Endothelial cell of umbilical vein (primary cell): Measurements from ENCODE around the gene FOCAD. TPM values are rescaled to one million over a fixed set of nuclear protein-coding genes. Genes with fewer than 3 reads are reported as not detected.

Experiments used
- BruUV-seq: library from RNA; stranded (reverse); fragments of 400-500 nt; replicated peaks from 2 replicates; lab custom pipeline; 2021; lab: Mats Ljungman, UMichigan
- CTCF ChIA-PET: fragments of 300-600, 350-600 bp; sonication (Branson Sonifier 250); formaldehyde crosslinking; loops from one replicate; lab custom pipeline; 2021; ENCODE audit warnings: antibody characterized with exemption, inconsistent platforms; lab: Charles Lee
- POLR2A ChIA-PET: fragments of 300-600, 350-600 bp; sonication (Branson Sonifier 250); formaldehyde crosslinking; loops from one replicate; lab custom pipeline; 2021; ENCODE audit warnings: antibody characterized with exemption, inconsistent platforms; lab: Charles Lee
- DNase-seq: peaks from one replicate; pipeline ENCODE4 v3.0.0-alpha.2; 2011; ENCODE audit warnings: low read depth, low spot score
- FAIRE-seq: peaks from 2 replicates; lab custom pipeline; 2011; peaks lifted over from hg19 to GRCh38; lab: Jason Lieb, UNC
- H2AFZ ChIP-seq: 2 replicates; pipeline ENCODE4 v1.6.0; 2012; ENCODE audit warnings: low read depth, low read length, control low read depth, inconsistent platforms
- H3K27ac ChIP-seq: 2 replicates; pipeline ENCODE4 v1.5.1; 2011; ENCODE audit warnings: low read depth, mild to moderate bottlenecking, control low read depth, low read length, moderate library complexity; ENCODE audit not compliant: insufficient read depth
- H3K27me3 ChIP-seq, 2 experiments: 2 replicates each; pipeline versions ENCODE4 v1.6.0 to v1.6.1; 2011; ENCODE audit warnings: low read length in 2 of 2, mixed read lengths in 1 of 2; ENCODE audit not compliant: control insufficient read depth in 2 of 2, insufficient read depth in 2 of 2
- H3K36me3 ChIP-seq, 2 experiments: 2 replicates in 1 of 2; 3 replicates in 1 of 2; pipeline ENCODE4 v1.5.1; 2011; ENCODE audit warnings: low read length in 2 of 2, mild to moderate bottlenecking in 1 of 2, moderate library complexity in 1 of 2; ENCODE audit not compliant: control insufficient read depth in 2 of 2, insufficient read depth in 2 of 2; ENCODE audit errors: extremely low read depth in 1 of 2
- H3K4me1 ChIP-seq: 3 replicates; pipeline ENCODE4 v1.5.1; 2011; ENCODE audit warnings: mild to moderate bottlenecking, low read length; ENCODE audit not compliant: control insufficient read depth, insufficient read depth; ENCODE audit errors: extremely low read depth
- H3K4me2 ChIP-seq: 2 replicates; pipeline ENCODE4 v1.6.1; 2011; ENCODE audit warnings: low read length, control low read depth, mixed read lengths; ENCODE audit not compliant: insufficient read depth
- H3K4me3 ChIP-seq, 3 experiments: fragments of 200-600 bp in 1 of 3; sonication (generic), shearing (Covaris generic) in 1 of 3; replicated peaks in 1 of 3; 2 replicates each; pipeline ENCODE4 v1.5.1; 2011 to 2016; ENCODE audit warnings: control low read depth in 3 of 3, low read length in 3 of 3, mild to moderate bottlenecking in 2 of 3, inconsistent platforms in 1 of 3, low read depth in 1 of 3, moderate library complexity in 1 of 3; ENCODE audit not compliant: insufficient read depth in 1 of 3
- H3K79me2 ChIP-seq: 2 replicates; pipeline ENCODE4 v1.6.0; 2012; ENCODE audit warnings: low read length, inconsistent platforms; ENCODE audit not compliant: control insufficient read depth, insufficient read depth
- H3K9ac ChIP-seq: replicated peaks from 2 replicates; pipeline ENCODE3; 2011; ENCODE audit warnings: low read length, control low read depth; ENCODE audit not compliant: insufficient read depth; ENCODE audit errors: extremely low read depth
- H3K9me1 ChIP-seq: replicated peaks from 3 replicates; pipeline ENCODE4 v1.6.0; 2011; ENCODE audit warnings: mild to moderate bottlenecking, low read length; ENCODE audit not compliant: control insufficient read depth, insufficient read depth; ENCODE audit errors: extremely low read depth
- H3K9me3 ChIP-seq: replicated peaks from 2 replicates; pipeline ENCODE4 v1.5.1; 2012; ENCODE audit warnings: low read length, inconsistent platforms; ENCODE audit not compliant: control insufficient read depth, insufficient read depth
- H4K20me1 ChIP-seq: replicated peaks from 2 replicates; pipeline ENCODE3; 2011; ENCODE audit warnings: mild to moderate bottlenecking, low read length; ENCODE audit not compliant: control insufficient read depth, insufficient read depth; ENCODE audit errors: extremely low read depth
- EZH2 ChIP-seq: IDR thresholded peaks from 2 replicates; pipeline ENCODE4 v1.6.1; 2012; ENCODE audit warnings: borderline replicate concordance, low read depth, mild to moderate bottlenecking, moderate library complexity, low read length, inconsistent platforms; ENCODE audit not compliant: severe bottlenecking
- FOS ChIP-seq: IDR thresholded peaks from 2 replicates; pipeline ENCODE4 v1.6.1; 2011; ENCODE audit warnings: mild to moderate bottlenecking, low read length, moderate library complexity, borderline replicate concordance; ENCODE audit not compliant: insufficient read depth
- GATA2 ChIP-seq: IDR thresholded peaks from 2 replicates; pipeline ENCODE4 v1.7.0; 2011; ENCODE audit warnings: low read depth, mild to moderate bottlenecking, moderate library complexity, mixed read lengths, low read length; ENCODE audit not compliant: insufficient read length, insufficient read depth
- JUN ChIP-seq: IDR thresholded peaks from 2 replicates; pipeline ENCODE4 v1.6.1; 2011; ENCODE audit warnings: borderline replicate concordance, low read depth; ENCODE audit not compliant: insufficient read length, insufficient read depth
- MYC ChIP-seq: IDR thresholded peaks from one replicate; pipeline ENCODE4 v1.6.1; 2011; ENCODE audit warnings: mild to moderate bottlenecking, low read depth, low read length
- POLR2A ChIP-seq: IDR thresholded peaks from 2 replicates; pipeline ENCODE4 v1.6.1; 2012; ENCODE audit warnings: low read depth, mild to moderate bottlenecking, control low read depth, low read length
- POLR2AphosphoS5 ChIP-seq: IDR thresholded peaks from 2 replicates; pipeline ENCODE4 v1.6.1; 2012; ENCODE audit warnings: low read depth, mild to moderate bottlenecking, control low read depth, low read length, moderate library complexity; ENCODE audit not compliant: insufficient read depth
- dilution Hi-C: fragments of 300-500 bp; cut with MboI; formaldehyde crosslinking; loops from one replicate; pipeline ENCODE4 v1.15.0; 2019; ENCODE audit warnings: low sequenced_read_pairs; ENCODE audit not compliant: extremely low pct_ligation_motif_present
- intact Hi-C: fragments of 100-400 bp; cut with micrococcal nuclease; formaldehyde crosslinking; loops from one replicate; pipeline ENCODE4 v1.10.0; 2022
- polyA plus RNA-seq, 4 experiments: library from polyadenylated mRNA; depleted of rRNA in 3 of 4; stranded (reverse) in 3 of 4; unstranded in 1 of 4; fragments of >200 nt; gene quantifications; 2 replicates each; pipeline versions ENCODE4 v1.2.1 to v1.2.3, GENCODE V29; 2011 to 2012; ENCODE audit warnings: missing spikeins in 1 of 4
- total RNA-seq: library from RNA; stranded (reverse); gene quantifications from 2 replicates; pipeline ENCODE4 v1.2.3, GENCODE V29; 2021
- TF ChIP-seq, protein P1 (sequence below), 2 donors: IDR thresholded peaks; 1 replicate in 1 of 2; 2 replicates in 1 of 2; pipeline ENCODE4 v1.5.1; 2011; ENCODE audit warnings: low read length in 2 of 2, mild to moderate bottlenecking in 2 of 2, moderate library complexity in 2 of 2, control low read depth in 1 of 2, inconsistent platforms in 1 of 2, low read depth in 1 of 2; ENCODE audit not compliant: insufficient read depth in 1 of 2; ENCODE audit errors: extremely low read depth in 1 of 2
- TF ChIP-seq, protein P2 (sequence below): IDR thresholded peaks from 2 replicates; pipeline ENCODE4 v1.6.1; 2011; ENCODE audit not compliant: insufficient read depth, insufficient read length

The FOCAD gene
- total and polyA plus RNA-seq, 2 donors (not counting 3 experiments of a cell fraction or from before 2014, with no cell fraction given): 26.7 to 66.9 TPM

DNA sequence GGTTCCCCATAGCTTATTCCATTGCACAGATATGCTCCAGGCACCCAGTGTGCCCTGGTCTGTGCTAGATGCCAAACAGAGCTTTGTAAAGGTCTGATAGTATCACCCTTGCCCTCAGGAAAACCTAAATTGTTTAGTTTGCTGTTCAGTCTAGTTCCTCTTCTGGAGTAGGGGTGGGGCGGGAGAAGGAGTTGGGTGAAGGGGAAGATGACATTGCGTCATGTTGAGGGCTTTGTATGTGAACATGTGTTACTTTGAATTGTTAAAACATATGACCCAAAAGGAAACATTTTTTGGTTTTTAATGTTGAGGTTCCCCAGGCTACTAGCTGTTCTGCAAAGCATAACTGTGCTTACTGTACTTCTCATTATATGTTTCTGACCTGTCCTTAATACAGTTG, 306.8 kb downstream of the FOCAD start:
- no TSS peak for BruUV-seq
- ChIA-PET POLR2A (no interaction called here), CTCF (interaction anchor here (1.0 to 1.3 kb wide), 2 partner anchors 8 to 10 kb away, joined by 3 to 4 read pairs; no protein-coding TSS in a partner anchor)
- H3K4me1 ChIP-seq: no peaks in the 10 kb centered on the region
- H3K9ac ChIP-seq: no peak overlapping the region
- H3K4me2 ChIP-seq: no peak overlapping the region
- FAIRE-seq: no peak
- no peak overlapping the region for H3K4me3 ChIP-seq
- H3K27ac ChIP-seq: no peak overlapping the region
- H3K36me3 ChIP-seq: peaks cover 3 to 10% of the 10 kb centered on the region in 2 experiments
- H3K27me3 ChIP-seq: no peaks in the 10 kb centered on the region
- H2AFZ ChIP-seq: no peak overlapping the region
- dilution Hi-C loops (no loop called here), intact Hi-C loops (no loop called here)
- H4K20me1 ChIP-seq: no peaks in the 10 kb centered on the region
- no peaks in the 10 kb centered on the region for H3K9me3 ChIP-seq
- no peaks in the 10 kb centered on the region for H3K79me2 ChIP-seq
- DNase-seq: no peak
- no peaks in the 10 kb centered on the region for H3K9me1 ChIP-seq
- TF ChIP-seq, protein P1, sequence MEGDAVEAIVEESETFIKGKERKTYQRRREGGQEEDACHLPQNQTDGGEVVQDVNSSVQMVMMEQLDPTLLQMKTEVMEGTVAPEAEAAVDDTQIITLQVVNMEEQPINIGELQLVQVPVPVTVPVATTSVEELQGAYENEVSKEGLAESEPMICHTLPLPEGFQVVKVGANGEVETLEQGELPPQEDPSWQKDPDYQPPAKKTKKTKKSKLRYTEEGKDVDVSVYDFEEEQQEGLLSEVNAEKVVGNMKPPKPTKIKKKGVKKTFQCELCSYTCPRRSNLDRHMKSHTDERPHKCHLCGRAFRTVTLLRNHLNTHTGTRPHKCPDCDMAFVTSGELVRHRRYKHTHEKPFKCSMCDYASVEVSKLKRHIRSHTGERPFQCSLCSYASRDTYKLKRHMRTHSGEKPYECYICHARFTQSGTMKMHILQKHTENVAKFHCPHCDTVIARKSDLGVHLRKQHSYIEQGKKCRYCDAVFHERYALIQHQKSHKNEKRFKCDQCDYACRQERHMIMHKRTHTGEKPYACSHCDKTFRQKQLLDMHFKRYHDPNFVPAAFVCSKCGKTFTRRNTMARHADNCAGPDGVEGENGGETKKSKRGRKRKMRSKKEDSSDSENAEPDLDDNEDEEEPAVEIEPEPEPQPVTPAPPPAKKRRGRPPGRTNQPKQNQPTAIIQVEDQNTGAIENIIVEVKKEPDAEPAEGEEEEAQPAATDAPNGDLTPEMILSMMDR (IDR thresholded peaks at IDR 0.05; ENCODE audit: extremely low read depth in 1 of 2, insufficient read depth in 1 of 2, low read depth in 1 of 2, low read length in 2 of 2): no peak
- TF ChIP-seq EZH2 (no peak), FOS (no peak), POLR2AphosphoS5 (no peak), GATA2 (no peak), MYC (no peak), JUN (no peak), POLR2A (no peak)
- TF ChIP-seq, protein P2, sequence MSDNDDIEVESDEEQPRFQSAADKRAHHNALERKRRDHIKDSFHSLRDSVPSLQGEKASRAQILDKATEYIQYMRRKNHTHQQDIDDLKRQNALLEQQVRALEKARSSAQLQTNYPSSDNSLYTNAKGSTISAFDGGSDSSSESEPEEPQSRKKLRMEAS: no peak
